Left forelimb (tissue), 1 donor: ENCODE measurements around the gene SP2.
A peak's percentile ranks its signal among the peaks of the same experiment; 100 is the strongest.

Experiments used
- DNase-seq: peaks from one replicate; pipeline ENCODE4 v3.0.0-alpha.2; 2018; ENCODE audit warnings: low spot score

SP2 gene

DNA sequence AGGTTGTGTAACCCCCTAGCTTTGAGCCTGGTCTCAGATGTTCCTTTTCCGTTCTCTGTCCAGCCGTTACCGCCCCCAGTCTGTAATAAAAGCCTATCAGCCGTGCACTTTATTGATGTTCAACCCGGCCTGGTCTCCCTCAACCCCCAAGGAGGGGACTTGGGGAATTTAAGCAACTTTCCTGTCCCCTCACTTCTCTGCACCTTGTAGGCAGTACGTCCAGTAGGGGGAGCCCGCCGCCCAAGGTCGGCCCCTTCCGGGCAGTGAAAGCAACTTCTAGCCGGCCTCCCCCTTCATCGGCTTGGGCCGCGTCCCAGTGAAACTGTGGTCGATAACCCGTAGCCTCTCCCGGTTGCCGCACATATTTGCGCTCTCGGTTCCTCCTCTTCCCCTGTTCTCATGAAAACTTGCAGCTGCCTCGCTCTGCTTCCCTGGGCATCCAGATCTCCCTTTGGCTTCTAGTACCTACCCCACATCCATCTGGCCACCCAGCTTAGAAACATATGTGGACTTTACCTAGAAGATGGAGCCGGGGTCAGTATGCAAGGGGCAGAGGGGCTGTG lies 53.2 kb downstream of the SP2 start:
- DNase-seq, result peak; percentile 92

DNA sequence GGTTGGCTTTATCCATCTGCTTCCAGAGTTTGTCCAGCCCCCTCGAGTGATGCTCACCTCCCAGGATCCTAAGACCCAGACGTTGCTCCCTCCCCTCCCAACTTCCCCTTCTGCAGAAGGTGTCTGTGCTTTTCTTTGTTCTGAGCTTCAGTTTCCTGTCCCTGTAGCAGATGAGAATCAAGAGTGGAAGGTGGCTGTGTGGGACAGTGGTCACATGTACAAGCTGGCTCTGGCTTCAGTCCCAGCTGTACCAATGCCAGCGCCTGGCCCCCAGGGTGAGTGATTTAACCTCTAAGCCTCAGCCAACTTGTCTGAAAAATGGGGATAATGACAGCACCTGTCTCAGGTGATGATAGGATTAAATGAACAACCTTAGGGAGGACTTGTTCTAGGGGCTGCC lies 53.9 kb downstream of the SP2 start:
- DNase-seq, result no peak

DNA sequence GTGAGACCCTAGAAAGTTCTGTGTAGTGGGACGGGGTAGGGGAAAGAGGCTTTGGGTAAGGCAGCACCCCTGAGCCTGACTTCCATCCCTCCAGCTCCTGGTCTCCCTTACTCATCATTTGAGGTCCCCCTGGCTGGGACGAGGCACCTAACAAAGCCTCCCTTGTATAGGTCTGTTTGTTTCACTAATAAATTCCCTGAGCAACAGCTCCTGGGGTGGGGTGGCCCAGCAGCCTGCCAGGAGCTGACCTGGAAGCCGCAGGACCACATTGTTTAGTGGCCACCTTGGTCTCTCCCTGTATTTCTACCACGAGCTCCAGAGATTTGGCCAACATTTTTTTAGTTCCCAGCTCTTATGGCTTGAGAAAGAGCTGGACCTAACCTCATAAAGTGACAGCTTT lies 54.4 kb downstream of the SP2 start:
- DNase-seq, result no peak

DNA sequence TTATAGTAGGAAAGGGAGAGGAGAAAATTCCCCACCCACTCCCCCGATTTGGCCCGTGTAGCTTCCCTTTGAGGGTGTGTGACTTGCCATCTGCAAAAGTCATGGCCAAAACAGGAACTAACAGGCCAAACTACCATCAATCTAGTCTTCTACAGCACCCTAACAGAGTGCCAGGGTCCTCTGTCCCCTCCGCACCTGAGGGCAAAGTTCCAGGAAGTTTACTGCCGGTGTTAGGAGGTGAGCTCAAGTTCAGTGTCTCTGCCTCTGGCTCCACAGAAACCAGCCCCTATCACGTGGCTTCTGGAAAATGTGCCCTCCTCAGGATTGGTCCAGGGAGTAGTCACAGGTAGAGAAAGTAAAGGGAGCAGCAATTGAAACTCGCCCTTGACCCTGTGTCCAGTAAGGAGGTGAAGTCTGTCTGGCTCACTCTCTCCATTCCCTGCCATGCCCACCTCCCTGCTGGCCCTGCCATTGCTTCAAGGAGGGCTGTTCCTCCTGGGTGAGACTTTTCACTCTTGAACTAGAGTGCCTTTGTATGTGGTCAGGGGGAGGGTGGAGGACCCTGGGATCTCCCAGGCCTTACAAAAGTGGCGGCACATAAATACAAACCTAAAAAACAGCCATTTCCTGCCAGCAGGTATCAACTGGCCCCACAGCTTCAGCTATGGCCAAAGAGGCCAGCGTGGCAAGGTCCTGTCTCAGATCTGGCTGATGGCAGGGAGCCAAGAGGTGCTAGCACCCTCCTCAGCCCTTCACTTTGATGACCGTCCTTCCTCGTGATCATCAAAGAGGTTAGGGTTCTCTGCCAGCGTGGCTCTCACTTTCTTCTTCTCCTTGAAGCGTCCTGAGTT lies 56.4 kb downstream of the SP2 start:
- DNase-seq, result no peak

DNA sequence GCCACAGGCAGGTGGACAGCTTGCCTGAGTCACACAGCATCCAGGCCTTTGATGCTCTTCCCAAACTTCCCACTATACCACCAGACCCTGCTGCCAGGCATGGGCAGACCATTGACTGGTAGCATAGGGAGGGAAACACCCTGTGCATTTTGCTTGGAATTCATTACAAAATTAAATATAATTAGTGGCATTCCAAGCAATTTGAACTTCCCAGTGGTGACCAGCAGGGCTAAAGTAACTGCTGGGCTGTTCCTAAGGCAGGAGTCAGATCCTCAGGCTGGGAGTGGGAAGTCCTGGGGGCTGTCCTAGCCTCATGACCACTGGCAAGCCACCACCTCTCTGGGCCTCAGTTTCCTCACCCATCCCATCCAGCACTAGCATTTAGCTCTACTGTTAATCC lies 57.9 kb downstream of the SP2 start:
- no peak for DNase-seq

DNA sequence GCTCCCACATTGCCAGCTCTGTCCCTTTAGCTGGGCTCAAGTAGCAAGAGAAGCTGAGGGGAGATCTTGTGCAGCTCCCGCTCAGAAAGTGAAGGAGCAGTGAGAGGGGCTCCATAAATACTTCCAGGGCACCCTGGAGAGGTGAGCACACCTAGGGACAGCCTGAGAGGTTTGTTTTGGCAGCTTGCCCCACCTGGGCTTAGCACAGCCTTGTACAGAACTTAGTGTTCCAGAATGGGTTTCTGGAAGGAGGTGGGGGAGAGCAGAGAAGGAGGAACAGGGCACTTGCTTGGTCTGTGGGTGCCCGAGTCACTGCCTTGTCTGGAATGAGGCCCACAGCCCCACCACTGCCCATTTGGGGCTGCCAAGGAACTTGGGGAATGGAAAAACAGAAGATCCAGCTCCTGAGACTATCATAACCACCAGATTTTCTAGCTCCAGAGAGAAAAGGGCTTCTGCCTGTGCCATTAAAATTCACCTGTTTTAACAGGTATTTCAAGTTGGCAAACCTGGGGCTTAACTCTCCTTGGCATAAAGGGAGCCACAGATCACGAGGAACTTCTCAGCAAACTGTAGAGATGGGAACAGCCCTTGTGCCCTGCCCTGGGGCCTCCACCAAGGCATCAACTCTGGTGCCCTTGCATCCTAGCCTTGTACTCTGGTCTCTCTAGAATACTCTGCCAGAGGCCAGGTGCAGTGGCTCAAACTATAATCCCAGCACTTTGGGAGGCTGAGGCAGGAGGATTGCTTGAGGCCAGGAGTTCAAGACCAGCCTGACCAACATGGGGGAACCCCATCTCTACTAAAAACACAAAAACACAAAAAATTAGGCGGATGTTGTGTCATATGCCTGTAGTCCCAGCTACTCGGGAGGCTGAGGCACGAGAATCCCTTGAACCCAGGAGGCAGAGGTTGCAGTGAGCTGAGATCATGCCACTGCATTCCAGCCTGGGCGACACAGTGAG lies 59.7 kb downstream of the SP2 start:
- DNase-seq, result no peak

DNA sequence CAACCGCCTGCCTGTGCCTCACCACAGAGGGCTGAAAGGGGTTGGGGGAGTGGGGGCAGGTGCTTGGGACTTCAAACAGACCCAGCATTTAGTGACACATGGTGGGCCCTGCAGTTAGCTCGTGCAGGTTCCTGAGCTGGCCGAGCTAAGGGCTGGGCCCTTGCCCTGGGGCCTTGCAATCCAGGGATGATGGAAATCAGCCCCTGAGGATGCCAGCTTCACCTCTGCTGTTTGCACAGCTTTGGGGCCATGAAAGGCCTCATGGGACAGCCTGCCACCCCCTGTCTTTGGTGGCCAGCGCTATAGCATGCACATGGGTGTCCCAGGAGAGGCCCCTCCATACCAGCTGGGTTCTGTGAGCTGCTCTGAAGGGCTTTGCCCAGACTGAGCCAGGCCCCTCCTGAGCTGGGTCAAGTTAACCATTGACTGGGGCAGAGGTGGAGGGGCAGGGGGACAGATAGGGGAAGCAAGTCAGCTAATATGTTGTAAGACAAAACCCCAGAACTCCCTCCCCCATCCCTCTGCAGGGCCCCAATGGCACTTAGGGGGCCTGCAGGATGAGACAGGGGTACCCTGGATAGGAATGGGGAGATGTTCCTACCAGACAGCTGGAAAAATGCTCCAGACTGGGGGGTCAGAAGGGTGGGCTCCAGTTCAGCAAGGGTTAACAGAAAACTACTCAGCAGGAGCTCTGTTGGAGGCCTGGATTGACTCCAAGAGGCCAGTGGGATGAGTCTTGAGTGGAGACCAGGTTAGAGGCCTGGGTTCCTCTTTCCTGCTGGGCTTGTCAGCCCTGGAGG lies 61.0 kb downstream of the SP2 start:
- DNase-seq, result no peak

DNA sequence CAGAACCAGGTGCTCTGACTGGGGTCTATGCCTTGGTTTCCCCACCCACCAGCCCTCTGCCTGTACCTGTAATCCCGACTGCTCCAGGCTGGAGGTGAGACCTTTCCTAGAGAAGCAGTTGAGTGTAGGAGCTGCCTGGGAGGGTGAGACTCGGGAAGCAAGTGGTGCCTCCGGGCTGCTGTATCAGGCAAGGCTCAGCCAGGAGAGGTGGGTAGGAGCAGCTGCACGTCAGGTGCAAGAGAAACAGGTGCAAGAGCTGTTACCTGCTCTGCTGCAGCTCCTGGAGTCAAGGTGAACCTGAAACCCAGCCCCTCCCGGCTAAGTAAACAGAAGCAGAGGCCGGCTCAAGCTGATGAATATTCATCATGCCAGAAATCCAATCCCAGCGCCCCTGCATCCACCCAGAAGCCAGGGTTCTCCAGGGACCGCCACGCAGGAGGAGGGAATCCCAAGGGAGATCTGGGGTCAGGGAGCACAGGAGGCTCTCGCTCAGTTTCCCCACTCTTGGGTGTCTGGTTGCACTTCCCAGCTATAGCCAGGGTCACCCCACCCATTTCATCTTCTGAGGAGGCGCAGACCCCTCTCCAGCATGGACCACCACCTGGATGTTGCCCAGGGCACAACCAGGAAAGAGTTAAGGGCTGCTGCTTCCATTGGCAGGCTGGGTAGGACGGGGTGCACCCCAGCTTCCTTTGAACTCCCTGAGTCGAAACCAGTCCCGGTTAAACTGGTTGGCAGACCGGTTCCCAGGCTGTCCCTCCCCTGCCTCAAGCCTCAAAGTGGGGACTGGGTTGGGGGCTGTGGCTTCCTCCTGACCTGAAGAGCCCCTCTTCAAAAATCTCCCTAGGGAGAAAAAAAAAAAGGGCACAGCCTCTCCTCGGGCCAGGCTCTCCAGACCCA lies 61.8 kb downstream of the SP2 start, which contains the start of gene PRR15L:
TSS of gene PRR15L (minus strand) at position 293 of the 900 bp plus-strand sequence. CDS start 4,649 bp downstream, outside the sequence.
- DNase-seq, result no peak

DNA sequence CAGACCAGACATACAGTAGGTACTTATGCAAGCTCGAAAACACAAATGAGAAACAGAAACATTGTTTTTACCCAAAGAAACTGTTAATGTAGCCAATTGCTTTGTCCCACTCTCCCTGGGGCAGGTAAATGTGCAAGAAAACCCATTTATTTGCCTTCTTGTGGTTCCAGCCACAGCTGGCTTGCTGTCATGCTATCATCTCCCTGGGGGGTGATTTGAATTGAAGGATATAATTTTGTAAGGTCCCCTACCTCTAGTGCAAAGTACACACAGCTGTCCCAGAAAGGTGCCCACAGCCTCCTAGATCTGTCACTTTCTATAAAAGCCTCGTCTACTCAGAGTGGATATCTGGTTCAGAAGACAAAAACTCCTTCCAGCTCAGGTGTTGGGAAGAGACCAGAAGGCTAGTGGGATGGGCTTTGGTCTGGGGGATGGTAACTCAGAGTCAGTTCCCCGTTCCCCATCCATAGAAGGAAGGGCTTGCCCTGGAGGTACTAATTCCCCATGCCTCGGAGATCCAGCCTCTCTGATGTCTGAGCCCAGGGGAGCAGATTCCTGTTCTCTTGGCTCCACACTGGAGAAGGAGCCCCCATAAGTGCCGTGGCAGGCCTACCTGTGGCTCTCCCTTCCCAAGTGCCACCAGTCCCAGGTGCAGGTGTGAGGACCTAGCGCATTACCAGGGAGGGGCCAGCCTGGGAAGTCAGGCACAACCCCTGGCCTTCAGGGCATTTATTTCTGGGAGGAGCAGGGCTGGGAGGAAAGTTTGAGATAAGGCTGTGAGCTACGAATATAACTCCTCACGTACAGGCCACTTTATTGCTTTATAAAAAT lies 64.0 kb downstream of the SP2 start:
- DNase-seq, result no peak

DNA sequence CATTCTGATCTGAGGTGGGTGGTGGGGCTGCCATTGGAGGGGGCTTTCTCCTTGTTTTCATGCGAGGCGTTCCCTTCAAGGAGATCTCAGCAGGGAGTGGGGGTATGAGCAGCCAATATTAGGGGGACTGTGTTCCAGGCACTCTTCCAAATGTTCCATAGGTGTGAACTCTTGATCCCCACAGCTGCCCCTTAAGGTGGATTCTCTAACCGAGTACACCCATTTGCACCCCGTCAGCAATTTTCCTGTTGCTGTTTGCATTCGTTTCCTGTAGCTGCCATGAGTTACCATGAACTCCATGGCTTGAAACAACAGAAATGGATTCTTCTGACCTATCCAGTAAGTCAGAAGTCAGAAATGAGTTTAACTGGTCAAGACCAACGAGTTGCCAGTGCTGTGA lies 65.4 kb downstream of the SP2 start:
- no peak for DNase-seq

DNA sequence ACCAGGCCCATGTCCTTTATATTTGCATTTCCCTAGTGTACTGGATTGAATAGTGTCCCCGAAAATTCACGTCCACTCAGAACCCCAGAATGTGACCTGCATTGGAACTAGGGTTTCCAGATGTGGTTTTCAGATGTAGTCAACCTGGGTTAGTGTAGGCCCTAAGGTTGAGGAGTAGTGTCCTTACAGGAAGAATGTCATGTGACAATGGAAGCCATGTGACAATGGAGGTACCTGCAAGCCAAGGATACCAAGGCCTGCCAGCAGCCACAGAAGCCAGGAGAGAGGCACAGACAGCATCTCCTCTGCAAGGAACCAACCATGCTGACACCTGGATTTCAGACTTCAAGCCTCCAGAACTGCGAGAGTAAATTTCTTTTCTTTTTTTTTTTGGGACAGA lies 66.9 kb downstream of the SP2 start:
- DNase-seq, result no peak

DNA sequence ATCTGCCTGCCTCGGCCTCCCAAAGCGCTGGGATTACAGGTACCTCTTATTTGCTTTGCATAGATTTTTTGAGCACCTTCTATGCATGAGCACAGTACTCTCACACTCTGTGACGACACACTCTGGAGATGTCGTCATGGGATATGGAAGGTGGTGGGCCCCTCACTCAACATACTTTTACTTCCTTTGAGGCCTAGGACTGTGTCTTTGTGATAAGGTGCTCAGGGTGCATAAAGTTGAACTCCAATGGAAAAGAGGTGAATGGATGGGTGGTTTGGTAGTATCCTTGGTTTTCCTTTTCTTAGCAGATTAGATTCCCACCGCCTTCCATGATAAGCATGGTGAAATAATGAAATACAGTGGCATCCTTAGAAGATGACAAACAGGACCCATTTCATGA lies 68.8 kb downstream of the SP2 start:
- DNase-seq, result no peak

DNA sequence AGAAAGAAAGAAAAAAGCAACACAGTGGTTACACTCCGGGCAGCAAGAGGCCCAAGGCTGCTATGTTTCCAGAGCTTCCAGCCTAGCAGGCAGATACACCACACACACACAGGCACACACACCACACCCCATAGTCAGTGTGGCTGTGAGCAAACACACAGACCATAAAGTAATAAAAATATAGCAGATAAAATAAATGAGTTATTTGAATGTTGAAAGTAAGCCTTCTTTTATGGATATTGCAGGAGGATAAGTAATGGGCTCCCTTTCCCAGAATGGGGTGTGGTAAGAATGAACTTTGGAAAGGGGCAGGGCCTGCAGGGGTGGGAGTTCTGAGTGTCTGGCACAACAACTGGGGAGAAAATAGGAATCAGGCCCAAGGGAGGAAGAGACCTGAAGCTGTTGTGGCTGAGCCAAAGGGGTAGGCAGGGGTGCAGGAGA lies 70.1 kb downstream of the SP2 start:
- DNase-seq, result no peak

DNA sequence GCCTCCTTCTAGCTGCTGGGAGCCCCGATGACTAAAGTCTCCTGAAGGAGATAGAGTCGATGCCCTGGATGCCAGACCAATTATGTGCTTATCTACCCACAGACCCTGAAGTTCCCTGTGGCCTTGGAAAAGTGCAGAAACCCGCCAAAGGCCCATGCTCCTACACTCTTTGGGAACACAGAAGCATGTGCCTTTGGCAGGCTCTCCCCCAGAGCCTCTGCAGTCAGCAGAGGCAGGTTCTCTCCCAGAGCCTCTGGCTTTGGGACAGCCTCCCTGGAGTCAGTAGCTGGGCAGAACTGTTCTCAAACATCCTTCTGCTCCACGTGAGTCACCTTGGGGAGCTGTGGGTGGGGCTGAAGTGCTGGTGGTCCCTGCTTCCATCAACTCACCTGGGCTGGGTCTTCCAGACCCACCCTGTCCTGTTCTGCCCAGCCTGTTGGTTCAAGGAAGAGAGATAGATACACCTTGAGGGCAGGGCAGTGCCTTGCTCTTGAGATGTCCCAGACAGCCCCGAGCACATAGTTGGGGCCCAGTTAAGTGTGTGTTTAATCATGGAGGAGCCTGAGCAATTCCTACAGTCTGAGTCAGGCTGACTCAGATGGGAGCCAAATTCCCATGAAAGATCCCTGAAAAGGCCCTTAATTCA lies 71.7 kb downstream of the SP2 start:
- no peak for DNase-seq

DNA sequence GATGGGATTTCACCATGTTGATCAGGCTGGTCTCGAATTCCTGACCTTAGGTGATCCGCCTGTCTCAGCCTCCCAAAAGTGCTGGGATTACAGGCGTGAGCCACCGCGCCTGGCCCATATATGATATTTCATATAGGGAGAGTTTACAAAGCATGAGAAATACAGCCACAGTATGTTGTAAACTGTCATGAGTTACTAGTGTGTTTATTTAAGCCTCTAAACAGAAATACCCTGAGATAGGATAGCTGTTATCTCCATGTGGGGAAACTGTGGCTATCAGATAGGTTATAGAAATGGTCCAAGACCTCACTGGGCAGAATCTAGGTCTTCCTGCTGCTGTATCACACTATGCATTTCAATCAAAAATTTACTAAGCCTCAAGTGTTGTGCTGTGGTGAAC lies 72.8 kb downstream of the SP2 start:
- no peak for DNase-seq

DNA sequence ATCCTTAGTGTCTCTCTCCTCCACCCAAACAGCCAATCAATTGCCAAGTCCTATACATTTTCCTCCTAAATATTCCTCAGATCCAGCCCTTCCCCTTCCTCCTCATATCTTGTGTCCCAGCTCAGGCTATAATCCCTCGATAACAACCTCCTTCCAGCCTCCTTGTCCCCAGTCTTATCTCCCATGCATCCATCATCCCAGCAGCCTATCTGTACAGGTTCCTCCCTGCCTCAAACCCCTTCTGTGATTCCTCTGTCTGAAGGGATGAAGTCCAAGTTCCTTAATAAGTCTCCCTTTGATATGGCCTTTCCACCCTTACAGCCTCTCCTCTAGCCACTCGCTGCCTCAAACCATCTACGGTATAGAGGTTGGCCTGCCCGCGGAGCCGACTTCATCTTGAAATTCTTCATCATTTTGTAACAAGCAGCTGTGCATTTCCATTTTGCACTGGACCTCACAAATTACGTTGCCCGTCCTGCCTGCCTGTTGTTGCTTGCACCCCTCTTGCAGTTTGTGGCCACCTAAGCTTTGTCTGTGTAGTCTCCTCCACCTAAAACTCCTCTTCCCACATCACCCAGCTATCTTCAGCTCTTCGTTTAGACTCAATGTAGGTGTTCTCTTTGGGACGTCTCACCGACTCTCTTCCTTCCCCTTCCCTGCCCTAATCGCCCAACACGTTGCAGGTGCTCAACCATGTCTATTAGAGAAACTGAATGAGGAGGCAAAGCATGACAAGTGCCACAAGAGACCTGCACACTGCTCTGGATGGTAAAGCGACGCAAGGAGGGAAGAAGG lies 74.1 kb downstream of the SP2 start:
- DNase-seq, result no peak

DNA sequence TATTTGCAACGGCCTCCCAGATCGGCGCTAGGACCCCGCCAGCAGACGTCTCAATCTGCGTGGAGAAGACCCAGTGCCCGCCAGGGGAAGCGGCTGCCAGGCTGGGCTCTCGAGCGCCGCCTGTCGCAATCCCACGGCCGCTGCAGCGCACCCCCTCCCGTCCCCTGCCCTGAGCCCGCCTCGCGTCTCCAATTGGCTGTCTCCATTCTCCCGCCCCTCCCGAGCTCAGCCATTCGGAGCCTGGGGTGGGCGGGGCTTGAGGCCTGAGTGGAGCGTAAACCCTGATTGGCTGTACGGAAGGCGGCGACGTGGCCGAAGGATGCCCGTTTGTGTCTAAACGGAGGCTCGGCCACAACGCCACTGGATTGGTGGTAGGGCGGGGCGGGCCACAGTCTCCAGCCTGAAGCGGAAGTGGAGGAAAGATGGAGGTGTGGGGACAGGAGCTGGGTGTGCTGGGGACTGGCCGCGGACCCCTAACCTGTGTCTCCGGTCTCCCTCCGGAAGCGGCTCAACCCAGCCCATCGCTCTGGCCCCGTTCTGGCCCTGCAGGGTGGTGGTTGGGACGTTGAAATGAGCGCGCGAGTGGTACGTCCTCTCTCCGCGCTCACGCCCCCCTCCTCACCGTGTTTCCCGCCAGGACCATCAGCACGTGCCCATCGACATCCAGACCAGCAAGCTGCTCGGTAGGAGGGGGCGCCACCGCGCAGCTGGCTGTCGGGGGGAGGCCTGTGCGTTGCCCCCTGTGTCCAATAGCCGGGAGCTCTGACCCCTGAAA lies 74.9 kb downstream of the SP2 start, which contains the start of gene CDK5RAP3:
TSS of gene CDK5RAP3 (plus strand) at position 389 of the 775 bp plus-strand sequence. CDS start at position 423, 34 bp downstream.
- peak; percentile 100 for DNase-seq
